Measurements from ENCODE around the gene CERS6.

GRCh38 chr2:168562971-168563370 is 106.9 kb downstream of the CERS6 start:
- TF ChIP-seq CTCF (IDR thresholded peaks at IDR 0.05) (no peak), POLR2AphosphoS5 (IDR thresholded peaks at IDR 0.05; ENCODE audit: insufficient read depth in 1 of 2, low read depth in 1 of 2) (no peak)
